WTC11 (cell line): ENCODE data around the gene PDE5A. TPM values are rescaled to one million over a fixed set of nuclear protein-coding genes. Genes with fewer than 3 reads are reported as not detected.
"Not testable (repeated sequence)": the region's sequence is repeated elsewhere in the genome, so short reads cannot be mapped to it uniquely, and the experiment has no call there.

Experiments
- ATAC-seq: fragments of 200-7000 bp; cut with Tn5 transposase; 2 replicates; pipeline ENCODE4 v1.10.0; 2021; ENCODE audit warnings: mild to moderate bottlenecking, moderate library complexity
- CTCF ChIA-PET: fragments of 300-600 bp; sonication (Branson Sonifier 250); formaldehyde crosslinking; loops from one replicate; lab custom pipeline; 2021; ENCODE audit warnings: antibody characterized with exemption; lab: Charles Lee
- POLR2A ChIA-PET: fragments of 350-600 bp; sonication (Branson Sonifier 250); formaldehyde crosslinking; loops from one replicate; lab custom pipeline; 2021; ENCODE audit warnings: antibody characterized with exemption; lab: Charles Lee
- DNase-seq: peaks from one replicate; pipeline ENCODE4 v3.0.0; 2021; ENCODE audit warnings: low spot score
- H3K27ac Mint-ChIP-seq: 2 replicates; pipeline ENCODE4 v1.8.0; 2021; ENCODE audit warnings: mixed read lengths
- H3K27me3 Mint-ChIP-seq: 2 replicates; pipeline ENCODE4 v1.8.0; 2021; ENCODE audit warnings: low read depth, mild to moderate bottlenecking, moderate library complexity, mixed read lengths
- H3K36me3 Mint-ChIP-seq: 2 replicates; pipeline ENCODE4 v1.8.0; 2021; ENCODE audit warnings: mixed read lengths
- H3K4me1 Mint-ChIP-seq: 2 replicates; pipeline ENCODE4 v1.8.0; 2022; ENCODE audit warnings: mixed read lengths
- H3K4me3 Mint-ChIP-seq: 2 replicates; pipeline ENCODE4 v1.8.0; 2021; ENCODE audit warnings: mild to moderate bottlenecking, moderate library complexity, mixed read lengths
- H3K9me3 Mint-ChIP-seq: 2 replicates; pipeline ENCODE4 v1.8.0; 2021; ENCODE audit warnings: mixed read lengths
- CREM ChIP-seq: sonication (generic); formaldehyde crosslinking; IDR thresholded peaks from 2 replicates; pipeline ENCODE4 v1.8.1; 2022; ENCODE audit warnings: mild to moderate bottlenecking, missing genetic modification reagents, moderate library complexity
- ETV6 ChIP-seq: sonication (generic); formaldehyde crosslinking; IDR thresholded peaks from 2 replicates; pipeline ENCODE4 v1.8.1; 2022; ENCODE audit warnings: mild to moderate bottlenecking, missing genetic modification reagents
- FOXJ3 ChIP-seq: sonication (generic); formaldehyde crosslinking; IDR thresholded peaks from 2 replicates; pipeline ENCODE4 v1.9.0; 2021; ENCODE audit warnings: missing genetic modification reagents, mild to moderate bottlenecking, borderline replicate concordance
- IRF2 ChIP-seq: sonication (generic); formaldehyde crosslinking; IDR thresholded peaks from 2 replicates; pipeline ENCODE4 v1.8.0; 2022; ENCODE audit warnings: low read depth, missing genetic modification reagents, borderline replicate concordance
- MYBL2 ChIP-seq: sonication (generic); formaldehyde crosslinking; IDR thresholded peaks from 2 replicates; pipeline ENCODE4 v1.8.1; 2023; ENCODE audit warnings: mild to moderate bottlenecking, moderate library complexity, missing genetic modification reagents
- NFYB ChIP-seq: sonication (generic); formaldehyde crosslinking; conservative IDR thresholded peaks from 2 replicates; pipeline ENCODE4 v1.8.0; 2022; ENCODE audit warnings: low read depth, missing genetic modification reagents
- OVOL2 ChIP-seq: fragments of 250-450 bp; sonication (Bioruptor Pico); IDR thresholded peaks from 2 replicates; pipeline ENCODE4 v1.9.0; 2021; ENCODE audit warnings: mild to moderate bottlenecking, borderline replicate concordance
- RELA ChIP-seq: sonication (generic); formaldehyde crosslinking; IDR thresholded peaks from 2 replicates; pipeline ENCODE4 v1.8.1; 2022; ENCODE audit warnings: missing genetic modification reagents, mild to moderate bottlenecking, borderline replicate concordance
- TCF7 ChIP-seq: sonication (generic); formaldehyde crosslinking; IDR thresholded peaks from 2 replicates; pipeline ENCODE4 v1.8.0; 2022; ENCODE audit warnings: mild to moderate bottlenecking, low read depth, missing genetic modification reagents, moderate library complexity
- ZNF396 ChIP-seq: fragments of 250-450 bp; sonication (Bioruptor Pico); IDR thresholded peaks from 2 replicates; pipeline ENCODE4 v1.8.0; 2021; ENCODE audit warnings: mild to moderate bottlenecking, moderate library complexity, borderline replicate concordance
- ZNF423 ChIP-seq: fragments of 250-450 bp; sonication (Bioruptor Pico); IDR thresholded peaks from 2 replicates; pipeline ENCODE4 v2.1.2; 2022; ENCODE audit warnings: mild to moderate bottlenecking, moderate library complexity
- total RNA-seq: library from RNA; stranded (reverse); gene quantifications from 3 replicates; pipeline ENCODE4 v1.2.3, GENCODE V29; 2021
- TF ChIP-seq, protein P1 (sequence below): sonication (generic); formaldehyde crosslinking; IDR thresholded peaks from 2 replicates; pipeline ENCODE4 v1.8.1; 2022; ENCODE audit warnings: missing genetic modification reagents, borderline replicate concordance
- TF ChIP-seq, protein P2 (sequence below): sonication (generic); formaldehyde crosslinking; IDR thresholded peaks from 2 replicates; pipeline ENCODE4 v1.8.1; 2023; ENCODE audit warnings: mild to moderate bottlenecking, moderate library complexity, missing genetic modification reagents
- TF ChIP-seq, protein P3 (sequence below): sonication (generic); formaldehyde crosslinking; IDR thresholded peaks from 2 replicates; pipeline ENCODE4 v1.8.0; 2023; ENCODE audit warnings: missing genetic modification reagents
- TF ChIP-seq, protein P4 (sequence below): sonication (generic); formaldehyde crosslinking; conservative IDR thresholded peaks from 2 replicates; pipeline ENCODE4 v1.8.1; 2023; ENCODE audit warnings: mild to moderate bottlenecking, low read depth, missing genetic modification reagents, moderate library complexity
- TF ChIP-seq, protein P5 (sequence below): fragments of 250-450 bp; sonication (Bioruptor Pico); IDR thresholded peaks from 2 replicates; pipeline ENCODE4 v1.9.0; 2021; ENCODE audit warnings: mild to moderate bottlenecking
- TF ChIP-seq, protein P6 (sequence below): sonication (generic); formaldehyde crosslinking; IDR thresholded peaks from 2 replicates; pipeline ENCODE4 v1.8.0; 2022; ENCODE audit warnings: missing genetic modification reagents

The PDE5A gene
- total RNA-seq, 1 experiment from 2014 or later, result 25.6 TPM

DNA sequence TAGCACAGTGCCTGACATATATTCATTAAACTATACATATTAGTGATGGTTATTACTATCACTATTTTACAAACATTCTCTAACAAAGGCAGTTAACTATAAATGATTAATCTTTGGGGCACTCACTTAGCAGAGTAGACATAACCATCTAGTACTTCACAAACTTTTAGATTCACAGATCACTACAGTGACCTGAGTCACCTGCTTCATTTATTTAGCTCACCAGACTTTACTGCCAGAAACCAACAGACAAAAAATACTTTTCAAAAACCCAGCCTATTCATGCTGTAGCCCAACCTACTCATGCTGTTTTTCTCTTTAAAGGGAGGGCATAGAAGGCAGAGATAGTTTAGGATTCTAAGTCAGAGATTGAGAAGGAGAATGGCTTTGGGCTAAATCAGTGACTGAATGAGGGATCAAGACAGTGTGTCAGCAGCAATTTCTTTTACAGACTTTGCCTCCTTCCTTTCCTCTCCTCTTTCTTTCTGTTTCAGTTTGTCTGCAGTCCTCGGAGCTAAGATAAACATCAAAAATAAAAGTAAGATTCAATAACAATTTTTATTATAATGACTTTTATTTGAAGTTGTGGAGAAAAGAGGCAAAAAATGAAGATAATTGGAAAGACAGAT lies 34.7 kb upstream of the PDE5A start (continued):
- TF ChIP-seq, protein P1, sequence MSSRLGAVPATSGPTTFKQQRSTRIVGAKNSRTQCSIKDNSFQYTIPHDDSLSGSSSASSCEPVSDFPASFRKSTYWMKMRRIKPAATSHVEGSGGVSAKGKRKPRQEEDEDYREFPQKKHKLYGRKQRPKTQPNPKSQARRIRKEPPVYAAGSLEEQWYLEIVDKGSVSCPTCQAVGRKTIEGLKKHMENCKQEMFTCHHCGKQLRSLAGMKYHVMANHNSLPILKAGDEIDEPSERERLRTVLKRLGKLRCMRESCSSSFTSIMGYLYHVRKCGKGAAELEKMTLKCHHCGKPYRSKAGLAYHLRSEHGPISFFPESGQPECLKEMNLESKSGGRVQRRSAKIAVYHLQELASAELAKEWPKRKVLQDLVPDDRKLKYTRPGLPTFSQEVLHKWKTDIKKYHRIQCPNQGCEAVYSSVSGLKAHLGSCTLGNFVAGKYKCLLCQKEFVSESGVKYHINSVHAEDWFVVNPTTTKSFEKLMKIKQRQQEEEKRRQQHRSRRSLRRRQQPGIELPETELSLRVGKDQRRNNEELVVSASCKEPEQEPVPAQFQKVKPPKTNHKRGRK (CRISPR knock-in tag), result no peak
- no peak for TF ChIP-seq NFYB (CRISPR knock-in tag)
- no peak for TF ChIP-seq OVOL2 (CRISPR knock-in tag)
- TF ChIP-seq, protein P2, sequence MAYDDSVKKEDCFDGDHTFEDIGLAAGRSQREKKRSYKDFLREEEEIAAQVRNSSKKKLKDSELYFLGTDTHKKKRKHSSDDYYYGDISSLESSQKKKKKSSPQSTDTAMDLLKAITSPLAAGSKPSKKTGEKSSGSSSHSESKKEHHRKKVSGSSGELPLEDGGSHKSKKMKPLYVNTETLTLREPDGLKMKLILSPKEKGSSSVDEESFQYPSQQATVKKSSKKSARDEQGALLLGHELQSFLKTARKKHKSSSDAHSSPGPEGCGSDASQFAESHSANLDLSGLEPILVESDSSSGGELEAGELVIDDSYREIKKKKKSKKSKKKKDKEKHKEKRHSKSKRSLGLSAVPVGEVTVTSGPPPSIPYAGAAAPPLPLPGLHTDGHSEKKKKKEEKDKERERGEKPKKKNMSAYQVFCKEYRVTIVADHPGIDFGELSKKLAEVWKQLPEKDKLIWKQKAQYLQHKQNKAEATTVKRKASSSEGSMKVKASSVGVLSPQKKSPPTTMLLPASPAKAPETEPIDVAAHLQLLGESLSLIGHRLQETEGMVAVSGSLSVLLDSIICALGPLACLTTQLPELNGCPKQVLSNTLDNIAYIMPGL (CRISPR knock-in tag), result no peak
- TF ChIP-seq ZNF396 (CRISPR knock-in tag), result no peak
- no peak for TF ChIP-seq RELA

DNA sequence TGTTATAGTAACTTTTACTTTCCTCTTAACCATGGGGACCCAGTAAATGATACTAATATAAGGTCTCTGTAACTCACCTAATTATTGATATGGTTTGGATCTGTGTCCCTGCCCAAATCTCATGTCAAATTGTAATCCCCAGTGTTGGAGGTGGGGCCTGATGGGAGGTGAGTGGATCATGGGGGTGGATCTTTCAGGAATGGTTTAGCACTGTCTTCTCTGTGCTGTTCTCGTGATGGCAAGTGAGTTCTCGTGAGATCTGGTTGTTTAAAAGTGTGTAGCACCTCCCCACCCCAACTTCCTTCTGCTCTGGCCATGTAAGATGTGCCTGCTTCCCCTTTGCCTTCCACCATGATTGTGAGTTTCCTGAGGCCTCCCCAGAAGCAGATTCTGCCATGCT lies 34.0 kb upstream of the PDE5A start:
- H3K9me3 Mint-ChIP-seq, DNase-seq, POLR2A ChIA-PET, H3K4me1 Mint-ChIP-seq, H3K27me3 Mint-ChIP-seq, H3K27ac Mint-ChIP-seq, H3K36me3 Mint-ChIP-seq, H3K4me3 Mint-ChIP-seq, CTCF ChIA-PET: not testable (repeated sequence)
- ATAC-seq, result peak; percentile 30; the same call in 1 of the 2 replicates

DNA sequence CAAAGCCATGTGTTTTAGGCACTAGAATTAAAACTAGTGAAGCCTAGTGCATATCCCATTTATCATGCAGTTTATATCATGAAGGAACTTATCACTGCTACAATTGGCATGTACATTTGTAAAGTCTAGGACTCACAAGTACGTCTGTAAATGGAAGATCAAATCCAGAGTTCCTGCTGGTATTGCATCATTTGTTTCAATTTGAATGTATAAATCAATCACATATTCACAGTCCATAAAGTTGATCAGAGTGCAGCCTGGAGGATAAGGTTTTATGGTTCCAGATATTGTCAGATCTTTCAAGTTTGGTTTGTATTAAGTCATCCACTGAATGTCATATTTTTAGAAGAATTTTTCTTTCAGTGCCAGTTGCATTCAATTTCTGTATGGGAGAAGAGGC lies 32.6 kb upstream of the PDE5A start:
- ChIA-PET POLR2A (no interaction called here), CTCF (interaction anchor here (0.6 kb wide), 1 partner anchor 103 kb away, joined by 4 read pairs; no protein-coding TSS in a partner anchor)
- DNase-seq (no peak), ATAC-seq (no peak)
- no peak for TF ChIP-seq ZNF423 (CRISPR knock-in tag)
- H3K4me3 Mint-ChIP-seq, result no peak overlapping the region
- no peaks in the 10 kb centered on the region for H3K9me3 Mint-ChIP-seq
- no peaks in the 10 kb centered on the region for H3K36me3 Mint-ChIP-seq
- no peaks in the 10 kb centered on the region for H3K4me1 Mint-ChIP-seq
- no peak overlapping the region for H3K27ac Mint-ChIP-seq
- no peaks in the 10 kb centered on the region for H3K27me3 Mint-ChIP-seq

DNA sequence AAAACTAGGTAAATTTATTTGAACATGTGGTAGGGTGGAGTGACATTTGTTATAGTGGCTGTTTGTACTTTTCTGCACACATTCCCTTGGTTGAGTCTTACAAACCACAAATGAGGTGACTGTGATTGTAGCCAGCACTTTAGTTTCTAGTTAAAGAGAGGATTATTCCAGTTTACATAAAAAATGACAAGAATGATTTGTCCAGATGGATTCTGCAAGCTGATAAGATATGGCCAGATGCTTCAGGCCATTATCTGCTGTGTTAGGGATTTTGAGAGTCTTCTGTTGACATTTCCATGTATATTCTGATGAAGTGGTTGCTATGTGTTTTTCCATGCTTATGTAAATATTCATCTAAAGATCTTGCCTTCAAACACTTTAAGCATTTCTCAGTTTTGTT lies 31.0 kb upstream of the PDE5A start:
- no peak overlapping the region for H3K27ac Mint-ChIP-seq
- ChIA-PET CTCF (no interaction called here), POLR2A (no interaction called here)
- no peak overlapping the region for H3K4me3 Mint-ChIP-seq
- DNase-seq (no peak), ATAC-seq (no peak)
- H3K9me3 Mint-ChIP-seq, result no peaks in the 10 kb centered on the region
- H3K27me3 Mint-ChIP-seq, result no peaks in the 10 kb centered on the region
- H3K4me1 Mint-ChIP-seq, result no peaks in the 10 kb centered on the region
- no peaks in the 10 kb centered on the region for H3K36me3 Mint-ChIP-seq
- TF ChIP-seq, protein P3, sequence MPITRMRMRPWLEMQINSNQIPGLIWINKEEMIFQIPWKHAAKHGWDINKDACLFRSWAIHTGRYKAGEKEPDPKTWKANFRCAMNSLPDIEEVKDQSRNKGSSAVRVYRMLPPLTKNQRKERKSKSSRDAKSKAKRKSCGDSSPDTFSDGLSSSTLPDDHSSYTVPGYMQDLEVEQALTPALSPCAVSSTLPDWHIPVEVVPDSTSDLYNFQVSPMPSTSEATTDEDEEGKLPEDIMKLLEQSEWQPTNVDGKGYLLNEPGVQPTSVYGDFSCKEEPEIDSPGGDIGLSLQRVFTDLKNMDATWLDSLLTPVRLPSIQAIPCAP (CRISPR knock-in tag), result no peak
- TF ChIP-seq IRF2 (CRISPR knock-in tag), result no peak
- no peak for TF ChIP-seq MYBL2 (CRISPR knock-in tag)
- TF ChIP-seq, protein P4, sequence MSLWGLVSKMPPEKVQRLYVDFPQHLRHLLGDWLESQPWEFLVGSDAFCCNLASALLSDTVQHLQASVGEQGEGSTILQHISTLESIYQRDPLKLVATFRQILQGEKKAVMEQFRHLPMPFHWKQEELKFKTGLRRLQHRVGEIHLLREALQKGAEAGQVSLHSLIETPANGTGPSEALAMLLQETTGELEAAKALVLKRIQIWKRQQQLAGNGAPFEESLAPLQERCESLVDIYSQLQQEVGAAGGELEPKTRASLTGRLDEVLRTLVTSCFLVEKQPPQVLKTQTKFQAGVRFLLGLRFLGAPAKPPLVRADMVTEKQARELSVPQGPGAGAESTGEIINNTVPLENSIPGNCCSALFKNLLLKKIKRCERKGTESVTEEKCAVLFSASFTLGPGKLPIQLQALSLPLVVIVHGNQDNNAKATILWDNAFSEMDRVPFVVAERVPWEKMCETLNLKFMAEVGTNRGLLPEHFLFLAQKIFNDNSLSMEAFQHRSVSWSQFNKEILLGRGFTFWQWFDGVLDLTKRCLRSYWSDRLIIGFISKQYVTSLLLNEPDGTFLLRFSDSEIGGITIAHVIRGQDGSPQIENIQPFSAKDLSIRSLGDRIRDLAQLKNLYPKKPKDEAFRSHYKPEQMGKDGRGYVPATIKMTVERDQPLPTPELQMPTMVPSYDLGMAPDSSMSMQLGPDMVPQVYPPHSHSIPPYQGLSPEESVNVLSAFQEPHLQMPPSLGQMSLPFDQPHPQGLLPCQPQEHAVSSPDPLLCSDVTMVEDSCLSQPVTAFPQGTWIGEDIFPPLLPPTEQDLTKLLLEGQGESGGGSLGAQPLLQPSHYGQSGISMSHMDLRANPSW, result no peak
- TF ChIP-seq, protein P5, sequence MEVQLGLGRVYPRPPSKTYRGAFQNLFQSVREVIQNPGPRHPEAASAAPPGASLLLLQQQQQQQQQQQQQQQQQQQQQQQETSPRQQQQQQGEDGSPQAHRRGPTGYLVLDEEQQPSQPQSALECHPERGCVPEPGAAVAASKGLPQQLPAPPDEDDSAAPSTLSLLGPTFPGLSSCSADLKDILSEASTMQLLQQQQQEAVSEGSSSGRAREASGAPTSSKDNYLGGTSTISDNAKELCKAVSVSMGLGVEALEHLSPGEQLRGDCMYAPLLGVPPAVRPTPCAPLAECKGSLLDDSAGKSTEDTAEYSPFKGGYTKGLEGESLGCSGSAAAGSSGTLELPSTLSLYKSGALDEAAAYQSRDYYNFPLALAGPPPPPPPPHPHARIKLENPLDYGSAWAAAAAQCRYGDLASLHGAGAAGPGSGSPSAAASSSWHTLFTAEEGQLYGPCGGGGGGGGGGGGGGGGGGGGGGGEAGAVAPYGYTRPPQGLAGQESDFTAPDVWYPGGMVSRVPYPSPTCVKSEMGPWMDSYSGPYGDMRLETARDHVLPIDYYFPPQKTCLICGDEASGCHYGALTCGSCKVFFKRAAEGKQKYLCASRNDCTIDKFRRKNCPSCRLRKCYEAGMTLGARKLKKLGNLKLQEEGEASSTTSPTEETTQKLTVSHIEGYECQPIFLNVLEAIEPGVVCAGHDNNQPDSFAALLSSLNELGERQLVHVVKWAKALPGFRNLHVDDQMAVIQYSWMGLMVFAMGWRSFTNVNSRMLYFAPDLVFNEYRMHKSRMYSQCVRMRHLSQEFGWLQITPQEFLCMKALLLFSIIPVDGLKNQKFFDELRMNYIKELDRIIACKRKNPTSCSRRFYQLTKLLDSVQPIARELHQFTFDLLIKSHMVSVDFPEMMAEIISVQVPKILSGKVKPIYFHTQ (CRISPR knock-in tag), result no peak
- no peak for TF ChIP-seq TCF7 (CRISPR knock-in tag)
- TF ChIP-seq FOXJ3 (CRISPR knock-in tag), result no peak
- TF ChIP-seq, protein P6, sequence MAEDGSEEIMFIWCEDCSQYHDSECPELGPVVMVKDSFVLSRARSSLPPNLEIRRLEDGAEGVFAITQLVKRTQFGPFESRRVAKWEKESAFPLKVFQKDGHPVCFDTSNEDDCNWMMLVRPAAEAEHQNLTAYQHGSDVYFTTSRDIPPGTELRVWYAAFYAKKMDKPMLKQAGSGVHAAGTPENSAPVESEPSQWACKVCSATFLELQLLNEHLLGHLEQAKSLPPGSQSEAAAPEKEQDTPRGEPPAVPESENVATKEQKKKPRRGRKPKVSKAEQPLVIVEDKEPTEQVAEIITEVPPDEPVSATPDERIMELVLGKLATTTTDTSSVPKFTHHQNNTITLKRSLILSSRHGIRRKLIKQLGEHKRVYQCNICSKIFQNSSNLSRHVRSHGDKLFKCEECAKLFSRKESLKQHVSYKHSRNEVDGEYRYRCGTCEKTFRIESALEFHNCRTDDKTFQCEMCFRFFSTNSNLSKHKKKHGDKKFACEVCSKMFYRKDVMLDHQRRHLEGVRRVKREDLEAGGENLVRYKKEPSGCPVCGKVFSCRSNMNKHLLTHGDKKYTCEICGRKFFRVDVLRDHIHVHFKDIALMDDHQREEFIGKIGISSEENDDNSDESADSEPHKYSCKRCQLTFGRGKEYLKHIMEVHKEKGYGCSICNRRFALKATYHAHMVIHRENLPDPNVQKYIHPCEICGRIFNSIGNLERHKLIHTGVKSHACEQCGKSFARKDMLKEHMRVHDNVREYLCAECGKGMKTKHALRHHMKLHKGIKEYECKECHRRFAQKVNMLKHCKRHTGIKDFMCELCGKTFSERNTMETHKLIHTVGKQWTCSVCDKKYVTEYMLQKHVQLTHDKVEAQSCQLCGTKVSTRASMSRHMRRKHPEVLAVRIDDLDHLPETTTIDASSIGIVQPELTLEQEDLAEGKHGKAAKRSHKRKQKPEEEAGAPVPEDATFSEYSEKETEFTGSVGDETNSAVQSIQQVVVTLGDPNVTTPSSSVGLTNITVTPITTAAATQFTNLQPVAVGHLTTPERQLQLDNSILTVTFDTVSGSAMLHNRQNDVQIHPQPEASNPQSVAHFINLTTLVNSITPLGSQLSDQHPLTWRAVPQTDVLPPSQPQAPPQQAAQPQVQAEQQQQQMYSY (CRISPR knock-in tag), result no peak
- no peak for TF ChIP-seq CREM
- no peak for TF ChIP-seq ETV6 (CRISPR knock-in tag)
